GM12872 (cell line): ENCODE data around the gene OR2AT4.

Experiments
- TF ChIP-seq, protein P1 (sequence below): IDR thresholded peaks from 3 replicates; pipeline ENCODE4 v1.5.1; 2011; ENCODE audit warnings: low read depth, mild to moderate bottlenecking, low read length, moderate library complexity; ENCODE audit not compliant: insufficient read depth

OR2AT4 gene

DNA sequence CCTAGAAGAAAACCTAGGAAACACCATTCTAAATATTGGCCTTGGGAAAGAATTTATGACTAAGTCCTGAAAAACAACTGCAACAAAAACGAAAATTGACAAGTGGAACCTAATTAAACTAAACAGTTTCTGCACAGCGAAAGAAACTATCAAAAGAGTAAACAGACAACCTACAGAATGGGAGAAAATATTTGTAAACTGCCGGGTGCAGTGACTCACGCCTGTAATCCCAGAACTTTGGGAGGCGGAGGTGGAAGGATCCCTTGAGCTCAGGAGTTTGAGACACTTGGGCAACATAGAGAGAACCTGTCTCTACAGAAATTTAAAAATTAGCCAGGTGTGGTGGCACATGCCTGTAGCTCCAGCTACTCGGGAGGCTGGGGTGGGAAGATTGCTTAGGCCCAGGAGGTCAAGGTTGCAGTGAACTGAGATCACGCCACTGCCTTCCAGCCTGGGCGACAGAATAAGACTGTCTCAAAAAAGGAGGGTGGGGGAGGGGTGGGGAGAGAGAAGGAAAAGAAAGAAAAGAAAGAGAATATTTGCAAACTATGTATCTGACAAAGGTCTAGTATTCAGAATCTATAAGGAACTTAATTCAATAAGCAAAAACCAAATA lies 14.0 kb downstream of the OR2AT4 start:
- TF ChIP-seq, protein P1, sequence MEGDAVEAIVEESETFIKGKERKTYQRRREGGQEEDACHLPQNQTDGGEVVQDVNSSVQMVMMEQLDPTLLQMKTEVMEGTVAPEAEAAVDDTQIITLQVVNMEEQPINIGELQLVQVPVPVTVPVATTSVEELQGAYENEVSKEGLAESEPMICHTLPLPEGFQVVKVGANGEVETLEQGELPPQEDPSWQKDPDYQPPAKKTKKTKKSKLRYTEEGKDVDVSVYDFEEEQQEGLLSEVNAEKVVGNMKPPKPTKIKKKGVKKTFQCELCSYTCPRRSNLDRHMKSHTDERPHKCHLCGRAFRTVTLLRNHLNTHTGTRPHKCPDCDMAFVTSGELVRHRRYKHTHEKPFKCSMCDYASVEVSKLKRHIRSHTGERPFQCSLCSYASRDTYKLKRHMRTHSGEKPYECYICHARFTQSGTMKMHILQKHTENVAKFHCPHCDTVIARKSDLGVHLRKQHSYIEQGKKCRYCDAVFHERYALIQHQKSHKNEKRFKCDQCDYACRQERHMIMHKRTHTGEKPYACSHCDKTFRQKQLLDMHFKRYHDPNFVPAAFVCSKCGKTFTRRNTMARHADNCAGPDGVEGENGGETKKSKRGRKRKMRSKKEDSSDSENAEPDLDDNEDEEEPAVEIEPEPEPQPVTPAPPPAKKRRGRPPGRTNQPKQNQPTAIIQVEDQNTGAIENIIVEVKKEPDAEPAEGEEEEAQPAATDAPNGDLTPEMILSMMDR, result no peak

DNA sequence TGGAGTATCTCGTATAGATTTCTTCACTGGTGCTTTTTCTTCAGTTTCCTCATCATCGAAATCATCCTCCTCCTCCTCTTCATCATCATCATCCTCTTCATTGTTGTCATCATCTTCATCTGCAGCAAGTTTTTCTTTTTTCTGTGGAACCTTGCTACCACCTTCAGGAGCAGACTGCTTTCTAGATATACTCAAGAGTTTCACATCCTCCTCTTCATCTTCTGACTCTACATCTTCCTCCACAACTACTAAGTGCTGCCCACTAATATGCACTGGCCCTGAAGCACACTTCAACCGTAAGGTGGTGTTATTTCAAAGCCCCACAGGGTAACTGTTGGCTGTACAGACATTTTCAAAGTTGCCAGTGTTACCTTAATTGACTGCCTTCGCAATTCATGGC lies 17.1 kb downstream of the OR2AT4 start:
- TF ChIP-seq, protein P1, result no peak

DNA sequence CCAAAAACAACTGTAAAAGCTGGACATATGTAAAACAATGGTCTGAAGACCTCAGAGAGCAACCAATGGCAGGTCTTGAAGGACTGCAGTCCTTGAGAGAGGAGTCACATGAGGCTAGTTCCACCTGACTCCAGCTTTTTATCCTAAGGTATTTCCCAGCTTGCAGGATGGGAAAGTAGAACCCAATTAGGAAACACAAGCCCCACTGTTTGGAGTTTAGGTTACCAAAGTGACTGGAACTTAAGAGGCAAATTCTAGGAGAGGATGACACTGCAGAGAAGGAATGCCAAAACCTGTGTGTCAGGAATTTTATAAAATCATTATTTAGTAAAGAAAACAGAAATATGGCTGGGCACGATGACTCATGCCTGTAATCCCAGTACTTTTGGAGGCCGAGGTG lies 18.4 kb downstream of the OR2AT4 start:
- TF ChIP-seq, protein P1, result no peak

DNA sequence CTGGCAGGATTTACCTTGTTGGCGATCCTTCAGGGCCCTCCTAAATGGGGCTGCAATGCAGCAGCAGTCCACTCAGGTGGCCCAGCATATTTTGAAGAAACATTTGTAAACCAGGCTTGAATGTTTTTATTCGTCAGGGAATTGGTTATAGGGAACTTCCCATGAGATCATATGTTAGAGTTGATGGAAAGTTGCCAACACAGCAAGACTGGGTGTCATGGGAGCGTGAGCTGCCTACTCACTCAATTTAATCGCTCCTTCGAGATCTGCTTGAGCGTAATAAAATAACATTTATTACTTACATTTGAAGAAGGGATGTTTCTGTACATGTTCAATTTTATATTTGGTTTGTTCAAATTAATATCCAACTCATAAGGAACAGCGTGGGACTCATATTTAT lies 19.4 kb downstream of the OR2AT4 start:
- TF ChIP-seq, protein P1, result no peak

DNA sequence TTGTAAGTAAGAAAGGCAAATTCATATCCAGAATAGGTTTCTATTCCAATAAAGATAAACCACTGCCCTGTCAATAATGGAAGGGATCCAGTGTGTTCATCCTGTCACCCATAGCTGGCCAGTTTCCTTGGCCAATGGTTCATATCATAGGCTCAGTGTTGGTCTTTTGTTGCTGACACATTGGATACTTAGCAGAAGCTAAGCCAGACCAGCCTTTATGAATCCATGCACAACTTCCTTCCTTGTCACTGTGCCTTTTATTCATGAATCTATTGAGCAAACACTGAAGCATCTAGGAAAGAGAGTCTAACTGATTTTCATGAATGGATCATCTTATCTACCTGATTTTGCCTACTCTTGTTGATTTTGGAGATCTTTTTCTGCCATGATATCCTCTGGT lies 20.0 kb downstream of the OR2AT4 start:
- TF ChIP-seq, protein P1, result no peak

DNA sequence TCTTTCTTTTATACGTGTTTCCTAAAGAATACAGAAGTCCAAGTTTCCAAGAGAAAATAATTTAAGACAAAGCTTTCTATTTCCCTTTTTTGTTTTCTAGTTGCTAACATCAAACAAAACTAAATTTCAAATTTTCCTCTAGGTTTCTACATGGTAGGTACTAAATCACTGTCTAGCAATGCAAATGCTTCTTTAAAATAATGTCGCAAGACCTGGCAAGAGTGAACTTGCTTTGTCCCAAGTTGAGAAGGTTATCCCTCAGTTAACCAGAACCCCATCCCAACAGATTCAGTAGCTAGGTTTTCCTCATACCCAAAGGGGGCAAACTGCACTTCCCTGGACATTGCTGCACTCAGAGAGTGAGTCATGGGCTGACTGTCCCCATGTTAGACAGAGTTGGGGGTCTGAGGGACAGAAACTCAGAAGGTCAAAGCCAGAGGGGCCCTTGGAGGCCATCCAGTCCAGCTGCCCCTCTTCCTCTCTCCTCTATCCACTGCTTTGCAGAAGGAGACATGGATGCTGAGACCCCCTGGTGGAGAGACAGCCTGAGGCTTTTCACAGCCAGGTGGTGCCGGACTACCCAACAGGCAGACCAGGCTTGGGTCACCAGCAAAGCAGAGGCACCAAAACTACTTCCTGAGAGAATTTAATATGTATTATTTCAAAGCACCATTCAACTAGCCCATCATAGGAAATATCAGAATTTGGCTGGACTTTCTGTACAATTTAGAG lies 23.1 kb downstream of the OR2AT4 start:
- TF ChIP-seq, protein P1, result 0 out of 3 replicates have a peak, but pooled peaks have one; percentile 27

DNA sequence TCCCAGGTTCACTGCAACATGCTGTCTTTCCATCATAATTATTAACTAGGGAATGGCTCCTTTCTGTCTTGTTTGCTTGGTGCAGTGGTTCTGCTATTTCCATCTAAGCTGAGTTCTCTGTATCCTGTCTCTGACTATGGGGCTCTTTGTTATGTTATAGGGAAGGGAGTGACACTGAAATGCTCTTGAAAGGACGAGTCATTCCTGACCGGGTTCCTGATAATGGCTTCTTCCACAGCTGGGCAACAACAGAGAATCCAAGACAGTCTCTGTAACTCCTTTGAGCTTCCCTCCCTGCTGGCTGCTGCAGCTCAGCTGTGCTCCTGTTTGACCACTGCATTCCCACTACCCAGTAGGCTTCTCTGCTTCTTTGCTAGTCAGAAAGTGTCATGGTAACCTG lies 24.1 kb downstream of the OR2AT4 start:
- TF ChIP-seq, protein P1, result no peak
